K562 (cell line): ENCODE data around the gene LRRC9. TPM values are rescaled to one million over a fixed set of nuclear protein-coding genes. Genes with fewer than 3 reads are reported as not detected.

ENCODE experiments used
- ATAC-seq: fragments of 200-7000 bp; cut with Tn5 transposase; 3 replicates; pipeline ENCODE4 v1.9.1; 2020; ENCODE audit warnings: moderate library complexity
- BruUV-seq: library from RNA; stranded (reverse); fragments of 400-500 nt; replicated peaks from 2 replicates; lab custom pipeline; 2021; lab: Mats Ljungman, UMichigan
- CTCF ChIA-PET: fragments of 300-600 bp; formaldehyde crosslinking; extraction: SDS; loops from one replicate; lab custom pipeline; 2021; ENCODE audit warnings: low intra/inter-chr PET ratio; lab: Yijun Ruan, JAX
- POLR2A ChIA-PET: fragments of 300-600, 350-650 bp; sonication (Branson Sonifier 250); formaldehyde crosslinking; extraction: SDS; loops from one replicate; lab custom pipeline; 2021; ENCODE audit warnings: antibody characterized with exemption, inconsistent platforms; lab: Yijun Ruan, JAX
- DNase-seq, 4 experiments: peaks; one replicate each; pipeline versions ENCODE4 v3.0.0 to v3.0.0-alpha.2; 2011 to 2018; ENCODE audit warnings: low spot score in 3 of 4, mixed read lengths in 3 of 4; ENCODE audit errors: extremely low read depth in 1 of 4
- FAIRE-seq: peaks from 2 replicates; lab custom pipeline; 2011; peaks lifted over from hg19 to GRCh38; lab: Jason Lieb, UNC
- H2AFZ ChIP-seq: 2 replicates; pipeline ENCODE4 v1.6.0; 2011; ENCODE audit warnings: low read depth, low read length, control low read depth, inconsistent platforms
- H3K27ac ChIP-seq: fragments of 200-600 bp; 3 replicates; pipeline ENCODE4 v1.8.0; 2011; ENCODE audit warnings: low read depth, mild to moderate bottlenecking, control low read depth, inconsistent platforms, low read length, moderate library complexity, mixed read lengths; ENCODE audit errors: extremely low read depth
- H3K27me3 ChIP-seq, 2 experiments: fragments of 300-600 bp in 1 of 2; 2 replicates in 1 of 2; 3 replicates in 1 of 2; pipeline versions ENCODE4 v1.6.0 to v1.8.0; 2011; ENCODE audit warnings: inconsistent platforms in 2 of 2, low read length in 2 of 2, mild to moderate bottlenecking in 1 of 2, mixed read lengths in 1 of 2, moderate library complexity in 1 of 2; ENCODE audit not compliant: control insufficient read depth in 2 of 2, insufficient read depth in 2 of 2
- H3K36me3 ChIP-seq: fragments of 300-600 bp; 3 replicates; pipeline ENCODE4 v1.8.0; 2011; ENCODE audit warnings: mild to moderate bottlenecking, low read length, inconsistent platforms; ENCODE audit not compliant: control insufficient read depth, insufficient read depth
- H3K4me1 ChIP-seq, 2 experiments: fragments of 200-600 bp in 1 of 2; replicated peaks in 1 of 2; 2 replicates in 1 of 2; 3 replicates in 1 of 2; pipeline versions ENCODE4 v1.5.1 to v1.8.0; 2011; ENCODE audit warnings: inconsistent platforms in 2 of 2, low read length in 2 of 2, mild to moderate bottlenecking in 1 of 2, mixed read lengths in 1 of 2, moderate library complexity in 1 of 2; ENCODE audit not compliant: control insufficient read depth in 2 of 2, insufficient read depth in 2 of 2
- H3K4me2 ChIP-seq: 2 replicates; pipeline ENCODE4 v1.6.1; 2011; ENCODE audit warnings: low read length, control low read depth, inconsistent platforms, mixed read lengths; ENCODE audit not compliant: insufficient read depth
- H3K4me3 ChIP-seq: fragments of 200-600 bp; sonication (generic), shearing (Covaris generic); 2 replicates; pipeline ENCODE4 v1.5.1; 2016; ENCODE audit warnings: control low read depth, inconsistent platforms
- H3K79me2 ChIP-seq: fragments of 200-600 bp; 3 replicates; pipeline ENCODE4 v1.8.0; 2011; ENCODE audit warnings: low read length, inconsistent platforms; ENCODE audit not compliant: control insufficient read depth, insufficient read depth
- H3K9ac ChIP-seq, 2 experiments: 2 replicates each; pipeline versions ENCODE4 v1.6.0 to v1.6.1; 2011; ENCODE audit warnings: low read depth in 2 of 2, low read length in 2 of 2, control low read depth in 1 of 2, inconsistent platforms in 1 of 2, mild to moderate bottlenecking in 1 of 2, mixed read lengths in 1 of 2; ENCODE audit not compliant: insufficient read depth in 1 of 2
- H3K9me1 ChIP-seq: one replicate; pipeline ENCODE4 v1.6.0; 2011; ENCODE audit warnings: inconsistent platforms, mild to moderate bottlenecking, low read length, moderate library complexity; ENCODE audit not compliant: control insufficient read depth, insufficient read depth
- H3K9me3 ChIP-seq: replicated peaks from 2 replicates; pipeline ENCODE4 v1.5.1; 2011; ENCODE audit warnings: low read depth, low read length, inconsistent platforms; ENCODE audit not compliant: control insufficient read depth, insufficient read depth
- H4K20me1 ChIP-seq: replicated peaks from 2 replicates; pipeline ENCODE4 v1.6.1; 2011; ENCODE audit warnings: low read length, inconsistent platforms, mixed read lengths; ENCODE audit not compliant: control insufficient read depth, insufficient read depth
- BCL6 ChIP-seq: fragments of 250-450 bp; sonication (Bioruptor Pico); IDR thresholded peaks from 2 replicates; pipeline ENCODE4 v1.4.0; 2020
- DEAF1 ChIP-seq: fragments of 450-650 bp; formaldehyde crosslinking; IDR thresholded peaks from 2 replicates; pipeline ENCODE4 v1.4.0; 2020; ENCODE audit warnings: mild to moderate bottlenecking, moderate library complexity
- KAT2B ChIP-seq: IDR thresholded peaks from one replicate; pipeline ENCODE4 v1.6.1; 2012; ENCODE audit warnings: low read depth, mild to moderate bottlenecking, control low read depth, inconsistent platforms, low read length, moderate library complexity
- RAD21 ChIP-seq, 2 experiments: fragments of 250-450 bp in 1 of 2; fragments of 450-650 bp in 1 of 2; sonication (Bioruptor Pico) in 1 of 2; formaldehyde crosslinking in 1 of 2; IDR thresholded peaks in 1 of 2; conservative IDR thresholded peaks in 1 of 2; 2 replicates each; pipeline versions ENCODE4 v1.4.0 to v1.8.0; 2020 to 2022; ENCODE audit warnings: mild to moderate bottlenecking in 2 of 2, moderate library complexity in 1 of 2
- REST ChIP-seq, 2 experiments: fragments of 450-650 bp; formaldehyde crosslinking in 1 of 2; IDR thresholded peaks; 2 replicates each; pipeline versions ENCODE4 v1.4.0 to v1.6.1; 2014 to 2020; ENCODE audit warnings: mild to moderate bottlenecking in 2 of 2, borderline replicate concordance in 1 of 2, low read depth in 1 of 2
- SMAD2 ChIP-seq: fragments of 150-350 bp; IDR thresholded peaks from 2 replicates; pipeline ENCODE4 v1.6.1; 2014; ENCODE audit warnings: low read depth, mild to moderate bottlenecking, low read length
- SMC3 ChIP-seq: conservative IDR thresholded peaks from 2 replicates; pipeline ENCODE4 v1.6.1; 2011; ENCODE audit warnings: low read depth, low read length, improper control_type of control experiment; ENCODE audit not compliant: insufficient read depth
- ZNF354B ChIP-seq: fragments of 250-450 bp; sonication (Bioruptor Pico); IDR thresholded peaks from 2 replicates; pipeline ENCODE4 v1.4.0; 2020
- in situ Hi-C: fragments of 300-500 bp; cut with MboI; formaldehyde crosslinking; loops from 4 replicates; pipeline ENCODE4 v1.15.0; 2018; ENCODE audit warnings: inconsistent platforms, mixed read lengths
- intact Hi-C: fragments of 100-400 bp; cut with micrococcal nuclease; formaldehyde crosslinking; loops from 2 replicates; pipeline ENCODE4 v1.14.2; 2022
- polyA plus RNA-seq, 8 experiments: library from polyadenylated mRNA; depleted of rRNA in 4 of 8; stranded (reverse) in 5 of 8; unstranded in 3 of 8; fragments of >200 nt; fragmentation: Nextera tagmentation in 2 of 8; fragmentation: Illumina TruSeq in 1 of 8; extraction: Ambion mirVana in 2 of 8; extraction: Trizol in 1 of 8; gene quantifications; 2 replicates each; pipeline versions ENCODE4 v1.2.1 to v1.2.3, GENCODE V29; 2011 to 2014; ENCODE audit warnings: inconsistent platforms in 1 of 8, missing spikeins in 1 of 8
- total RNA-seq, 7 experiments: library from RNA; depleted of rRNA in 6 of 7; stranded (reverse); fragments of >200 nt in 6 of 7; fragmentation: Illumina TruSeq in 2 of 7; extraction: Trizol in 2 of 7; gene quantifications; 2 replicates each; pipeline versions ENCODE4 v1.2.1 to v1.2.3, GENCODE V29; 2011 to 2021; ENCODE audit warnings: low replicate concordance in 1 of 7
- TF ChIP-seq, protein P1 (sequence below), 3 experiments: IDR thresholded peaks in 2 of 3; conservative IDR thresholded peaks in 1 of 3; 2 replicates each; pipeline ENCODE4 v1.5.1; 2011 to 2012; ENCODE audit warnings: low read length in 3 of 3, mild to moderate bottlenecking in 3 of 3, control low read depth in 2 of 3, improper control_type of control experiment in 1 of 3, inconsistent platforms in 1 of 3, low read depth in 1 of 3, mixed read lengths in 1 of 3, moderate library complexity in 1 of 3; ENCODE audit not compliant: insufficient read depth in 2 of 3

Gene LRRC9
- total and polyA plus RNA-seq, 9 of the 15 experiments (the other 6 are each of a cell fraction or from before 2014, with no cell fraction given) = not detected

- CTCF ChIA-PET = interaction anchor here (0.6 to 3.0 kb wide), 4 partner anchors 9 to 497 kb away, joined by 3 to 21 read pairs (median 8); no protein-coding TSS in a partner anchor
- intact Hi-C loops = loop anchor here (1.0 to 10.0 kb wide), 5 partner anchors 100 to 493 kb away; partner anchors contain the start of gene DHRS7
- TF ChIP-seq BCL6 (CRISPR knock-in tag) (no peak), REST (IDR thresholded peaks at IDR 0.05; ENCODE audit: borderline replicate concordance) (peak; percentile 74; the same call in 1 of the 2 replicates), REST (CRISPR knock-in tag; IDR thresholded peaks at IDR 0.05; ENCODE audit: low read depth) (no peak), RAD21 (CRISPR knock-in tag; conservative IDR thresholded peaks at IDR 0.05 in 1 of 2, IDR thresholded peaks at IDR 0.05 in 1 of 2) (peak; percentile 75 to 85), ZNF354B (no peak), KAT2B (no peak), SMAD2 (no peak), DEAF1 (CRISPR knock-in tag) (peak; percentile 22; the same call in 1 of the 2 replicates), SMC3 (peak; percentile 45; the same call in 1 of the 2 replicates)
- TF ChIP-seq, protein P1, sequence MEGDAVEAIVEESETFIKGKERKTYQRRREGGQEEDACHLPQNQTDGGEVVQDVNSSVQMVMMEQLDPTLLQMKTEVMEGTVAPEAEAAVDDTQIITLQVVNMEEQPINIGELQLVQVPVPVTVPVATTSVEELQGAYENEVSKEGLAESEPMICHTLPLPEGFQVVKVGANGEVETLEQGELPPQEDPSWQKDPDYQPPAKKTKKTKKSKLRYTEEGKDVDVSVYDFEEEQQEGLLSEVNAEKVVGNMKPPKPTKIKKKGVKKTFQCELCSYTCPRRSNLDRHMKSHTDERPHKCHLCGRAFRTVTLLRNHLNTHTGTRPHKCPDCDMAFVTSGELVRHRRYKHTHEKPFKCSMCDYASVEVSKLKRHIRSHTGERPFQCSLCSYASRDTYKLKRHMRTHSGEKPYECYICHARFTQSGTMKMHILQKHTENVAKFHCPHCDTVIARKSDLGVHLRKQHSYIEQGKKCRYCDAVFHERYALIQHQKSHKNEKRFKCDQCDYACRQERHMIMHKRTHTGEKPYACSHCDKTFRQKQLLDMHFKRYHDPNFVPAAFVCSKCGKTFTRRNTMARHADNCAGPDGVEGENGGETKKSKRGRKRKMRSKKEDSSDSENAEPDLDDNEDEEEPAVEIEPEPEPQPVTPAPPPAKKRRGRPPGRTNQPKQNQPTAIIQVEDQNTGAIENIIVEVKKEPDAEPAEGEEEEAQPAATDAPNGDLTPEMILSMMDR (IDR thresholded peaks at IDR 0.05 in 2 of 3, conservative IDR thresholded peaks at IDR 0.05 in 1 of 3; ENCODE audit: insufficient read depth in 2 of 3, low read depth in 1 of 3, low read length in 3 of 3) = peak in 2 of 3 experiments; percentile 25 to 70; a peak in 3 of 6 replicates
Measured at GRCh38 chr14:60064491-60065072, 144.6 kb downstream of the LRRC9 start.

More at GRCh38 chr14:60064491-60065072, 144.6 kb downstream of the LRRC9 start:
- H3K9ac ChIP-seq = no peak overlapping the region
- H3K27me3 ChIP-seq = no peaks in the 10 kb centered on the region
- in situ Hi-C loops = loop anchor here (10.0 to 25.0 kb wide), 2 partner anchors 100 to 498 kb away; partner anchors contain the start of gene DHRS7
- FAIRE-seq (no peak), DNase-seq (peak in 2 of 4 experiments; percentile 9 to 26), ATAC-seq (peak; percentile 63; the same call in 2 of the 3 replicates)
- H3K27ac ChIP-seq = no peak overlapping the region
- POLR2A ChIA-PET = no interaction called here
- BruUV-seq = no TSS peak
- no peaks in the 10 kb centered on the region for H3K79me2 ChIP-seq
- H3K9me3 ChIP-seq = no peaks in the 10 kb centered on the region
- no peak overlapping the region for H2AFZ ChIP-seq
- H3K36me3 ChIP-seq = no peaks in the 10 kb centered on the region
- no peaks in the 10 kb centered on the region for H3K9me1 ChIP-seq
- H4K20me1 ChIP-seq = no peaks in the 10 kb centered on the region
- H3K4me3 ChIP-seq = no peak overlapping the region
- no peaks in the 10 kb centered on the region for H3K4me1 ChIP-seq
- H3K4me2 ChIP-seq = no peak overlapping the region
